Gastroesophageal sphincter (tissue), 4 donors: ENCODE results near the gene ZSWIM4. TPM values are rescaled to one million over a fixed set of nuclear protein-coding genes. Genes with fewer than 3 reads are reported as not detected.

Experiments
- ATAC-seq: fragments of 150-250 bp; one replicate; pipeline ENCODE4 v1.9.1; 2016; ENCODE audit warnings: mild to moderate bottlenecking, moderate library complexity
- H3K27ac ChIP-seq, 4 donors: fragments of 200-600 bp; sonication (generic) in 3 of 4; 1 replicate in 3 of 4; 2 replicates in 1 of 4; pipeline ENCODE4 v1.5.1; 2016 to 2019
- H3K27me3 ChIP-seq: fragments of 200-600 bp; sonication (generic); one replicate; pipeline ENCODE4 v1.5.1; 2019
- H3K36me3 ChIP-seq, 2 donors: fragments of 200-600 bp; sonication (generic); one replicate each; pipeline ENCODE4 v1.5.1; 2019; ENCODE audit warnings: control low read depth in 1 of 2
- H3K4me1 ChIP-seq, 3 donors: fragments of 200-600 bp; sonication (generic); 1 replicate in 2 of 3; 2 replicates in 1 of 3; pipeline ENCODE4 v1.5.1; 2016 to 2019; ENCODE audit warnings: control low read depth in 2 of 3
- H3K4me3 ChIP-seq, 2 donors: fragments of 200-600 bp; sonication (generic); one replicate each; pipeline ENCODE4 v1.5.1; 2019; ENCODE audit warnings: mild to moderate bottlenecking in 1 of 2, moderate library complexity in 1 of 2
- H3K9me3 ChIP-seq, 3 donors: fragments of 200-600 bp; sonication (generic); one replicate each; pipeline ENCODE4 v1.5.1; 2017 to 2019; ENCODE audit warnings: control low read depth in 2 of 3
- POLR2A ChIP-seq, 2 donors: fragments of 450-650 bp; IDR thresholded peaks; one replicate each; pipeline ENCODE4 v1.6.1; 2017; ENCODE audit warnings: antibody characterized with exemption in 2 of 2, mild to moderate bottlenecking in 2 of 2, moderate library complexity in 1 of 2
- POLR2AphosphoS5 ChIP-seq: sonication (generic); formaldehyde crosslinking; IDR thresholded peaks from one replicate; pipeline ENCODE4 v1.6.1; 2017; ENCODE audit warnings: antibody characterized with exemption
- WGBS, 2 donors: methylation state at CpG; one replicate each; pipeline ENCODE4 v1.1.5; 2018; ENCODE audit warnings: low coverage in 1 of 2; 5-methylcytosine and 5-hydroxymethylcytosine counted together
- small RNA-seq, 4 donors: library from RNA; depleted of rRNA; stranded (forward); fragments of <200 nt; gene quantifications; one replicate each; pipeline ENCODE3, GENCODE V24; 2016
- total RNA-seq, 4 donors: library from RNA; depleted of rRNA; stranded (reverse); fragments of >200 nt; gene quantifications; one replicate each; pipeline ENCODE4 v1.1.0, GENCODE V29; 2016
- TF ChIP-seq, protein P1 (sequence below), 4 experiments: fragments of 200-600 bp in 2 of 4; fragments of 450-650 bp in 2 of 4; sonication (generic) in 1 of 4; IDR thresholded peaks; one replicate each; pipeline ENCODE4 v1.5.1; 2017 to 2019; ENCODE audit warnings: antibody characterized with exemption in 4 of 4, mild to moderate bottlenecking in 2 of 4, moderate library complexity in 2 of 4

Gene ZSWIM4
- total RNA-seq, 4 donors from 2014 or later = 3.9 to 9.2 (median 4.2) TPM

DNA sequence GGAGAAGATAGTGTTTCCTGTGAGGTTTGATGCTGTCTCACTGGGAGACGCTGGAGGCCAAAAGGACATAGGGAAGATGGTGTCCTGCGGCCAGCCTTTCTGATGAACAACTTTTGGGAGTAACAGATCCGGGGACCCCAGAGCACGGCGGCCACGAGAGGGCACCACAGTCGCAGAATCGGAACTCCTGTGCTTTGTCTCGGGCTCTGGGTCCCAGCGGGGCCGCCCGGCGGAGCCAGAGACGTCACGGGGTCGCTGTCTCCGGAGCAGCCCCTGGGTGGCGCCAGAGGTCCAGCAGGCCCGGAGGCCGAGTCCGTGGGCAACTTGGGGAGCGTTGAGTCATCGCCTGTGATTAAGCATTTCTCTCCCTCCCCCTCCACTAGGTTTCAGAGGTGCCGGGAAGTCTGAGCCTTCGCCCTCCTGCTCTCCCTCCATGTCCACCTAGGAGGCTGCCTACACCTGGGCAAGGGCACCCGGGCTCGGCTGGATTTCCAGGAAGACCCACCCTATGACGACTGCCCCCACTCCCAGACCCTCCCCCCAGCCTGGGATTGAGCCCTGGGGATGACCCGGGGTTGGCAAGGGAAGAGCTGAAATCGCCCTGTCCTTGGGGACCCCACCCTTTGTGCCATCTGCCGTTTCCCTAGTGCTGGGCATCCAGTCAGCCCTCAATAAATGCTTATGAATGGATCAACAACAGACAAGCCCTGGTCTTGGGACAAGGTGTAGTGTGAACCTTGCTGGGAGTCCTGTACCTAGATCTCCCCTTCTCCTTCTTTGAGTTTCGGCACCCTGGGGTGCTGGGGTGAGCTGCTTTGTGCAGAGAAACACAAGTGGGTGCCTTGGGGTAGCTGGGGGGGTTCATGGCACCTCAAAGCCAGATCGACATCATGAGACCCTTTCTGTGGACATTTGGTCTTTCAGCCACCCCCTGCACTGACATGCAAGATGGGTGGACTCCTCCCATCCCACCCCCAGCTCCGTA, 85.1 kb downstream of the ZSWIM4 start:
- peak; percentile 99 for ATAC-seq
- no peaks in the 10 kb centered on the region for H3K27me3 ChIP-seq
- 0 to 2% methylated on average over 9 to 15 of the region's 34 CpGs for WGBS, 2 donors

DNA sequence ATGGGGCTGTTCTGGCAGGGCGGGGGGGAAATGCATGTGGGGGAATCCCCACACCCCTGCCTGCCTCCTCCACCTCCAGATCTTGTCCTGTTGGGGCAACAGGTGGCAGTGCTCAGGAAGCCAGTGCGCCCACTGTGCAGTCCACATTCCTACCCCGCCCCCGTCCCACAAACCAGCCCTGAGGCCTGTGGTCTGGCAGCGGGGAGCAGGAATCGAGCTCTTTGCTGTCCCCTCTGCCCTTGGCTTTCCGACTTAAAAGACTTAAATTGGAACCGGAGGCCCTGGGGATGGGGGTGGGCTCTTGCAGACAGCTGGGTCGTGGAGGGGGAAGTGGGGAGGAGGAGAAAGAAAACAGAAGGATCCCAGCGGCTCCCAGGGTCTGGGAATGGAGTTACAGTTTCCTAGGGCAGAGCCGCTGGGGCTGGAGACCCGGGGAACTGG, 86.0 kb downstream of the ZSWIM4 start:
- no peak for ATAC-seq
- 40% methylated on average over 2 of the region's 12 CpGs; no CpG with 5 or more reads in 1 of the 2 donors for WGBS, 2 donors
- Histone ChIP-seq H3K27me3 (no peaks in the 10 kb centered on the region), H3K9me3 (no peaks in the 10 kb centered on the region), H3K4me1 (peaks cover 0 to 29% (median 12%) of the 10 kb centered on the region in 3 donors), H3K27ac (peak overlapping the region in 3 of 4 donors; percentile 78 to 84 (median 80)), H3K36me3 (no peaks in the 10 kb centered on the region), H3K4me3 (no peak overlapping the region)
- TF ChIP-seq POLR2A (IDR thresholded peaks at IDR 0.05) = no peak
- no peak for TF ChIP-seq POLR2AphosphoS5
- TF ChIP-seq, protein P1, sequence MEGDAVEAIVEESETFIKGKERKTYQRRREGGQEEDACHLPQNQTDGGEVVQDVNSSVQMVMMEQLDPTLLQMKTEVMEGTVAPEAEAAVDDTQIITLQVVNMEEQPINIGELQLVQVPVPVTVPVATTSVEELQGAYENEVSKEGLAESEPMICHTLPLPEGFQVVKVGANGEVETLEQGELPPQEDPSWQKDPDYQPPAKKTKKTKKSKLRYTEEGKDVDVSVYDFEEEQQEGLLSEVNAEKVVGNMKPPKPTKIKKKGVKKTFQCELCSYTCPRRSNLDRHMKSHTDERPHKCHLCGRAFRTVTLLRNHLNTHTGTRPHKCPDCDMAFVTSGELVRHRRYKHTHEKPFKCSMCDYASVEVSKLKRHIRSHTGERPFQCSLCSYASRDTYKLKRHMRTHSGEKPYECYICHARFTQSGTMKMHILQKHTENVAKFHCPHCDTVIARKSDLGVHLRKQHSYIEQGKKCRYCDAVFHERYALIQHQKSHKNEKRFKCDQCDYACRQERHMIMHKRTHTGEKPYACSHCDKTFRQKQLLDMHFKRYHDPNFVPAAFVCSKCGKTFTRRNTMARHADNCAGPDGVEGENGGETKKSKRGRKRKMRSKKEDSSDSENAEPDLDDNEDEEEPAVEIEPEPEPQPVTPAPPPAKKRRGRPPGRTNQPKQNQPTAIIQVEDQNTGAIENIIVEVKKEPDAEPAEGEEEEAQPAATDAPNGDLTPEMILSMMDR (IDR thresholded peaks at IDR 0.05) = no peak

More for the DNA sequence above, 85.1 kb downstream of the ZSWIM4 start:
- TF ChIP-seq POLR2A (IDR thresholded peaks at IDR 0.05) (no peak), POLR2AphosphoS5 (peak; percentile 78)
- TF ChIP-seq, protein P1 (IDR thresholded peaks at IDR 0.05) = peak in 3 of 4 experiments; percentile 99 to 100 (median 100)
- Histone ChIP-seq H3K36me3 (no peaks in the 10 kb centered on the region), H3K27ac (peak overlapping the region; percentile 24 to 84 (median 79)), H3K4me1 (peaks cover 0 to 29% (median 12%) of the 10 kb centered on the region in 3 donors), H3K4me3 (peak overlapping the region in 1 of 2 donors; percentile 31), H3K9me3 (no peaks in the 10 kb centered on the region)

Small RNA genes lying within 50 kb of the gene (small RNA-seq; reads per million reads assigned to genes)
- gene MIR181C (61.9 to 83.7 (median 81.4) reads per million in 4 donors), gene MIR181D (88.1 to 162 (median 99.2) reads per million in 4 donors), gene RN7SL619P (0 reads per million in 4 donors)

Other genes with a start within 250 kb of the ZSWIM4 start
- 10 to 100 TPM; 31.2 to 51.8 (median 42.2) TPM for gene MRI1, start 30.9 kb upstream of the ZSWIM4 start, total RNA-seq
- gene C19orf53, start 21.0 kb upstream of the ZSWIM4 start, total RNA-seq = 100 to 1,000 TPM; 123 to 142 (median 128) TPM
- 1 to 10 TPM in 2 of 4 donors, not detected in 2; 1.1 to 5.0 TPM for gene NANOS3, start 81.7 kb downstream of the ZSWIM4 start, total RNA-seq
- gene BRME1, start 110.7 kb downstream of the ZSWIM4 start, total RNA-seq = 1 to 10 TPM in 3 of 4 donors, not detected in 1; 1.9 to 2.4 (median 2.2) TPM
- 10 to 100 TPM; 15.6 to 36.8 (median 22.4) TPM for gene CC2D1A, start 110.8 kb downstream of the ZSWIM4 start, total RNA-seq
- gene PODNL1, start 143.0 kb downstream of the ZSWIM4 start, total RNA-seq = under 1 TPM in 2 of 4 donors, not detected in 2; 0.62 to 0.67 TPM
- gene DCAF15, start 157.1 kb downstream of the ZSWIM4 start, total RNA-seq = 10 to 100 TPM in 2 of 4 donors, 1 to 10 TPM in 2; 5.3 to 20.8 (median 14.5) TPM
- 1 to 10 TPM; 2.0 to 5.9 (median 3.9) TPM for gene RFX1, start 210.9 kb downstream of the ZSWIM4 start, total RNA-seq
- gene RLN3, start 232.7 kb downstream of the ZSWIM4 start, total RNA-seq = not detected
- 1 to 10 TPM; 1.1 to 5.4 (median 3.1) TPM for gene IL27RA, start 236.3 kb downstream of the ZSWIM4 start, total RNA-seq